Ishikawa (cell line): Measurements from ENCODE around the gene MIPOL1.

Source experiments
- CEBPB ChIP-seq: IDR thresholded peaks from 2 replicates; pipeline ENCODE4 v1.6.1; 2012
- CREB1 ChIP-seq: IDR thresholded peaks from 2 replicates; pipeline ENCODE4 v1.6.1; 2012; ENCODE audit warnings: low read depth
- EGR1 ChIP-seq: IDR thresholded peaks from 2 replicates; pipeline ENCODE4 v1.6.1; 2012
- EP300 ChIP-seq: IDR thresholded peaks from 2 replicates; pipeline ENCODE4 v1.6.1; 2012; ENCODE audit warnings: borderline replicate concordance
- FOXM1 ChIP-seq: IDR thresholded peaks from 2 replicates; pipeline ENCODE4 v1.6.1; 2012; ENCODE audit warnings: low read depth, borderline replicate concordance
- NFIC ChIP-seq: IDR thresholded peaks from 2 replicates; pipeline ENCODE4 v1.6.1; 2012
- RAD21 ChIP-seq: IDR thresholded peaks from 2 replicates; pipeline ENCODE4 v1.6.1; 2012; ENCODE audit warnings: low read depth
- TAF1 ChIP-seq: IDR thresholded peaks from 2 replicates; pipeline ENCODE4 v1.6.1; 2012; ENCODE audit warnings: low read depth, mild to moderate bottlenecking
- TCF12 ChIP-seq: IDR thresholded peaks from 2 replicates; pipeline ENCODE4 v1.6.1; 2012; ENCODE audit warnings: low read depth
- TEAD4 ChIP-seq: IDR thresholded peaks from 2 replicates; pipeline ENCODE4 v1.6.1; 2012
- USF1 ChIP-seq: IDR thresholded peaks from 2 replicates; pipeline ENCODE4 v1.6.1; 2012
- YY1 ChIP-seq: IDR thresholded peaks from 2 replicates; pipeline ENCODE4 v1.6.1; 2012; ENCODE audit warnings: low read depth
- ZBTB7A ChIP-seq: IDR thresholded peaks from 2 replicates; pipeline ENCODE4 v1.6.1; 2012; ENCODE audit warnings: low read depth
- TF ChIP-seq, protein P1 (sequence below): IDR thresholded peaks from 2 replicates; pipeline ENCODE4 v1.6.1; 2012
- TF ChIP-seq, protein P2 (sequence below): IDR thresholded peaks from 2 replicates; pipeline ENCODE4 v1.6.1; 2012; ENCODE audit warnings: low read depth, mild to moderate bottlenecking

MIPOL1 gene

GRCh38 chr14:37270629-37271028 lies 72.9 kb downstream of the MIPOL1 start:
- TF ChIP-seq EP300, result no peak
- TF ChIP-seq TAF1, result no peak
- no peak for TF ChIP-seq FOXM1
- TF ChIP-seq TEAD4, result no peak
- no peak for TF ChIP-seq CREB1
- TF ChIP-seq, protein P1, sequence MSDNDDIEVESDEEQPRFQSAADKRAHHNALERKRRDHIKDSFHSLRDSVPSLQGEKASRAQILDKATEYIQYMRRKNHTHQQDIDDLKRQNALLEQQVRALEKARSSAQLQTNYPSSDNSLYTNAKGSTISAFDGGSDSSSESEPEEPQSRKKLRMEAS, result no peak
- no peak for TF ChIP-seq EGR1
- TF ChIP-seq ZBTB7A, result no peak
- no peak for TF ChIP-seq NFIC
- TF ChIP-seq YY1, result no peak
- TF ChIP-seq, protein P2, sequence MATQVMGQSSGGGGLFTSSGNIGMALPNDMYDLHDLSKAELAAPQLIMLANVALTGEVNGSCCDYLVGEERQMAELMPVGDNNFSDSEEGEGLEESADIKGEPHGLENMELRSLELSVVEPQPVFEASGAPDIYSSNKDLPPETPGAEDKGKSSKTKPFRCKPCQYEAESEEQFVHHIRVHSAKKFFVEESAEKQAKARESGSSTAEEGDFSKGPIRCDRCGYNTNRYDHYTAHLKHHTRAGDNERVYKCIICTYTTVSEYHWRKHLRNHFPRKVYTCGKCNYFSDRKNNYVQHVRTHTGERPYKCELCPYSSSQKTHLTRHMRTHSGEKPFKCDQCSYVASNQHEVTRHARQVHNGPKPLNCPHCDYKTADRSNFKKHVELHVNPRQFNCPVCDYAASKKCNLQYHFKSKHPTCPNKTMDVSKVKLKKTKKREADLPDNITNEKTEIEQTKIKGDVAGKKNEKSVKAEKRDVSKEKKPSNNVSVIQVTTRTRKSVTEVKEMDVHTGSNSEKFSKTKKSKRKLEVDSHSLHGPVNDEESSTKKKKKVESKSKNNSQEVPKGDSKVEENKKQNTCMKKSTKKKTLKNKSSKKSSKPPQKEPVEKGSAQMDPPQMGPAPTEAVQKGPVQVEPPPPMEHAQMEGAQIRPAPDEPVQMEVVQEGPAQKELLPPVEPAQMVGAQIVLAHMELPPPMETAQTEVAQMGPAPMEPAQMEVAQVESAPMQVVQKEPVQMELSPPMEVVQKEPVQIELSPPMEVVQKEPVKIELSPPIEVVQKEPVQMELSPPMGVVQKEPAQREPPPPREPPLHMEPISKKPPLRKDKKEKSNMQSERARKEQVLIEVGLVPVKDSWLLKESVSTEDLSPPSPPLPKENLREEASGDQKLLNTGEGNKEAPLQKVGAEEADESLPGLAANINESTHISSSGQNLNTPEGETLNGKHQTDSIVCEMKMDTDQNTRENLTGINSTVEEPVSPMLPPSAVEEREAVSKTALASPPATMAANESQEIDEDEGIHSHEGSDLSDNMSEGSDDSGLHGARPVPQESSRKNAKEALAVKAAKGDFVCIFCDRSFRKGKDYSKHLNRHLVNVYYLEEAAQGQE, result no peak
- TF ChIP-seq USF1, result no peak
- TF ChIP-seq RAD21, result no peak
- no peak for TF ChIP-seq CEBPB
- TF ChIP-seq TCF12, result no peak

GRCh38 chr14:37272569-37272968 lies 74.8 kb downstream of the MIPOL1 start:
- TF ChIP-seq USF1, result no peak
- no peak for TF ChIP-seq FOXM1
- TF ChIP-seq TCF12, result no peak
- TF ChIP-seq YY1, result no peak
- TF ChIP-seq TEAD4, result no peak
- TF ChIP-seq EP300, result no peak
- TF ChIP-seq CREB1, result no peak
- TF ChIP-seq NFIC, result no peak
- TF ChIP-seq, protein P2, result no peak
- TF ChIP-seq ZBTB7A, result no peak
- TF ChIP-seq TAF1, result no peak
- no peak for TF ChIP-seq CEBPB
- no peak for TF ChIP-seq RAD21
- no peak for TF ChIP-seq EGR1
- TF ChIP-seq, protein P1, result no peak

DNA sequence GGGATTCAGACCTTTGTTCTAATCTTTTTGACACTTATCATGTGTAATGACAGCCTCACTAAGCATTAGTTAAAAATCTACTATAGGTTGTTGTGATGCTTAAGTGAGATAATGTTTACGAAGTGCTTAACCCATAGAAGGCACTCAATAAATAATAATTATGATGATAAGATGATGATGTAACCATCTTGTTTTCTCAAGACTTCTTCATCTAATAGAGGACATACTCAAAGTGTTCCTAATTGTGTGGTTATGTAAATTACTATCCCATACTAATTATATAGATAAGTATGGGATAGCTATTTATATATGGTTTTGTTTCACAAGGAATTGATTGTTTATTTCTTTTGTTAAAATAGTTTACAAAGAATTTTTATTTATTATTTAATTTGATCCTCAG lies 76.9 kb downstream of the MIPOL1 start:
- no peak for TF ChIP-seq EP300

- TF ChIP-seq, protein P1, result no peak
- no peak for TF ChIP-seq USF1
- TF ChIP-seq YY1, result no peak
- TF ChIP-seq FOXM1, result no peak
- TF ChIP-seq TAF1, result no peak
- no peak for TF ChIP-seq TEAD4
- no peak for TF ChIP-seq RAD21
- no peak for TF ChIP-seq EP300
- no peak for TF ChIP-seq ZBTB7A
- TF ChIP-seq TCF12, result no peak
- TF ChIP-seq CREB1, result no peak
- no peak for TF ChIP-seq EGR1
- no peak for TF ChIP-seq CEBPB
Measured at GRCh38 chr14:37275963-37276362, 78.2 kb downstream of the MIPOL1 start.

DNA sequence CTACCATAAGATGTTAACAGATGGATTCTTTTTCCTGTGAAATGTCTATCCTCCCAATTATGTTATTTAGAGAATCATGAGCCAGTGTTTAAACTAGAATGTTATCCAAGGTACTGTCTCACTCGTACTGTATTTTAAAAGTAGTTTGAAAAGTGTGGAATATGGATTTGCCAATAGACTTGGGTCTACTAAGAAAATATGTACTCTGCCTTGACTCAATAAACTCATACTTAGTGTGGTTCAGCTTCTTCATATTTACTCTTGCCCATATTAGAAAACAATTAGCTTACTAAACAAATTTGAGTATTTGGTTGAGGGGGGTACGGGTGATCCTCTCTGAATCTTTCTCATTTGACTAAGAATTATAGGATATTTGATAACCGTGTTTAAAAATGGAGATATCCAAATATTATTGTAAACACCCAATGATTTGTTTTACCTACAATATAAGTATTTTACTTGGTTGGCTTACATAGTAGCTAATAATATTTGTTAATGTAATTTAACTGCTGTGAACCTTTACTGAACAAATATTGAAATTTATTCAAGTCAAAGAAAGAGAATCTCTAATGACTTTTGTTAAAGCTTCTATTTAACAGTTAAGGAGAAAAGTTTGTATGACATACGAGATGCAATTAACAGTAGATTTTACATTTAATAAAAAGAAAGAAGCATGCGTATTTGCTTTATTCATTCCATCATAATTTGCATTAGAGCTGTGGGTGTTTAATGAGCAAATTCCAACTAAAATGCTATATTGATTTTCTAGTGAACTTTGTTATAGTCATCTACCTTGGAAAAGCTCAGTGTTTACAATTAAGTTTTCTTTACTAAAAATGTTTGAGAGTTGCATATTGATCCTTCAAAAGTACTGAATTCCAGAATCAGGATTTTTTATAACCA lies 81.2 kb downstream of the MIPOL1 start:
- TF ChIP-seq, protein P1, result no peak
- TF ChIP-seq EGR1, result no peak
- no peak for TF ChIP-seq CREB1
- TF ChIP-seq RAD21, result no peak
- TF ChIP-seq TCF12, result no peak
- no peak for TF ChIP-seq YY1
- TF ChIP-seq, protein P2, result no peak
- no peak for TF ChIP-seq FOXM1
- no peak for TF ChIP-seq EP300
- no peak for TF ChIP-seq USF1
- no peak for TF ChIP-seq TEAD4
